K562 (cell line): ENCODE data around the gene DNAJB4. TPM values are rescaled to one million over a fixed set of nuclear protein-coding genes. Genes with fewer than 3 reads are reported as not detected.

Experiments
- ARHGAP35 ChIP-seq: fragments of 450-650 bp; IDR thresholded peaks from 2 replicates; pipeline ENCODE4 v1.6.1; 2018; ENCODE audit not compliant: partially characterized antibody
- ARID3A ChIP-seq: IDR thresholded peaks from 2 replicates; pipeline ENCODE4 v1.6.1; 2012; ENCODE audit warnings: low read depth, low read length, improper control_type of control experiment, borderline replicate concordance
- CBFB ChIP-seq: sonication (generic); formaldehyde crosslinking; IDR thresholded peaks from 2 replicates; pipeline ENCODE4 v1.4.0; 2020; ENCODE audit warnings: mild to moderate bottlenecking, missing genetic modification reagents
- CCAR2 ChIP-seq: fragments of 200-400 bp; formaldehyde crosslinking; IDR thresholded peaks from 2 replicates; pipeline ENCODE4 v1.6.1; 2017; ENCODE audit warnings: mild to moderate bottlenecking, low read depth, low read length
- DIDO1 ChIP-seq: fragments of 450-650 bp; IDR thresholded peaks from 2 replicates; pipeline ENCODE4 v1.6.1; 2016; ENCODE audit warnings: low read depth, missing biosample characterization, missing genetic modification characterization
- NCOR1 ChIP-seq: fragments of 450-650 bp; IDR thresholded peaks from 2 replicates; pipeline ENCODE4 v1.6.1; 2016; ENCODE audit warnings: mild to moderate bottlenecking, moderate library complexity
- POLR2AphosphoS5 ChIP-seq: IDR thresholded peaks from 2 replicates; pipeline ENCODE4 v1.6.1; 2011; ENCODE audit warnings: mild to moderate bottlenecking, low read depth, low read length, moderate library complexity; ENCODE audit not compliant: control insufficient read depth, insufficient read depth
- SMAD3 ChIP-seq: fragments of 450-650 bp; formaldehyde crosslinking; conservative IDR thresholded peaks from 2 replicates; pipeline ENCODE4 v1.4.0; 2020; ENCODE audit warnings: mild to moderate bottlenecking
- ZNF398 ChIP-seq: fragments of 250-450 bp; sonication (Bioruptor Pico); IDR thresholded peaks from 2 replicates; pipeline ENCODE4 v1.8.0; 2021; ENCODE audit warnings: moderate library complexity, mild to moderate bottlenecking, inconsistent platforms
- polyA plus RNA-seq, 8 experiments: library from polyadenylated mRNA; depleted of rRNA in 4 of 8; stranded (reverse) in 5 of 8; unstranded in 3 of 8; fragments of >200 nt; fragmentation: Nextera tagmentation in 2 of 8; fragmentation: Illumina TruSeq in 1 of 8; extraction: Ambion mirVana in 2 of 8; extraction: Trizol in 1 of 8; gene quantifications; 2 replicates each; pipeline versions ENCODE4 v1.2.1 to v1.2.3, GENCODE V29; 2011 to 2014; ENCODE audit warnings: inconsistent platforms in 1 of 8, missing spikeins in 1 of 8
- total RNA-seq, 7 experiments: library from RNA; depleted of rRNA in 6 of 7; stranded (reverse); fragments of >200 nt in 6 of 7; fragmentation: Illumina TruSeq in 2 of 7; extraction: Trizol in 2 of 7; gene quantifications; 2 replicates each; pipeline versions ENCODE4 v1.2.1 to v1.2.3, GENCODE V29; 2011 to 2021; ENCODE audit warnings: low replicate concordance in 1 of 7
- TF ChIP-seq, protein P1 (sequence below): fragments of 450-650 bp; IDR thresholded peaks from 2 replicates; pipeline ENCODE4 v1.6.1; 2017; ENCODE audit warnings: mild to moderate bottlenecking, moderate library complexity
- TF ChIP-seq, protein P2 (sequence below): sonication (generic); formaldehyde crosslinking; IDR thresholded peaks from 2 replicates; pipeline ENCODE4 v1.8.1; 2023; ENCODE audit warnings: mild to moderate bottlenecking, missing genetic modification reagents
- TF ChIP-seq, protein P3 (sequence below): sonication (generic); formaldehyde crosslinking; IDR thresholded peaks from 2 replicates; pipeline ENCODE4 v1.8.0; 2022; ENCODE audit warnings: mild to moderate bottlenecking, missing genetic modification reagents
- TF ChIP-seq, protein P4 (sequence below): fragments of 250-450 bp; sonication (Bioruptor Pico); IDR thresholded peaks from 2 replicates; pipeline ENCODE4 v1.5.0; 2020; ENCODE audit warnings: mild to moderate bottlenecking, borderline replicate concordance

Gene DNAJB4
- total and polyA plus RNA-seq, 9 of the 15 experiments (the other 6 are each of a cell fraction or from before 2014, with no cell fraction given): 8.5 to 27.7 (median 19.8) TPM

DNA sequence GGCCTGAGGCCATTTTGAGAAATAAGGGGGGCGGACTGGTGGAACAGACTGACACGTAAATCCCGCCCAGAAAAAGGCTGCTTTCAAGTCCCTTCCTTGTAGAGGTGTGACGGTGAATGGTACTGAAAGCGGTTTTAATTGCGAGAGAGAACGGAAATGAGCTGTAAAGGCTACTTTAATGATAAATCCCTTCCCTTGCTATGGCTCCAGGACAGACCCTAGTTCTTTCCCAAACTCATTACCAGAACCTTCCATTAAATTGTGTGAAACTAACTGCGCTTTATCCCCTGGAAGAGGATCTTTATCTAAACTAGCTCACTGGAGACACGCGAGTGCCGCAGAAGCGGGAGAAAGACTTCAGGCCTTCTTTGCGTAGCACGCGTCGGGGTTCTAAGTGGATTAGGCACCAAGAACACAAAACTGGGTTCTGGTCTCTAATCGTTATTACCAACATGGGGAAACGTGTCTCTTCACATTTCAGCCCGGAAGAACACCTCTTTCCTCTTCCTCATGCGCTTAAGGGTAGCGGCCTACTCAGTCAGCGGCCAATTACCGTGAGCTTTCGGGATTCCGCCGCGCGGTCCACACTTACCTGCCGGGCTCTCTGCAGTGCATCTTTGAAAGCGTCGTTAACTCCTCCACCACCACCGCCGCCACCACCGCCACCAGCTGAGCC, 26.3 kb upstream of the DNAJB4 start (continued):
- TF ChIP-seq, protein P1, sequence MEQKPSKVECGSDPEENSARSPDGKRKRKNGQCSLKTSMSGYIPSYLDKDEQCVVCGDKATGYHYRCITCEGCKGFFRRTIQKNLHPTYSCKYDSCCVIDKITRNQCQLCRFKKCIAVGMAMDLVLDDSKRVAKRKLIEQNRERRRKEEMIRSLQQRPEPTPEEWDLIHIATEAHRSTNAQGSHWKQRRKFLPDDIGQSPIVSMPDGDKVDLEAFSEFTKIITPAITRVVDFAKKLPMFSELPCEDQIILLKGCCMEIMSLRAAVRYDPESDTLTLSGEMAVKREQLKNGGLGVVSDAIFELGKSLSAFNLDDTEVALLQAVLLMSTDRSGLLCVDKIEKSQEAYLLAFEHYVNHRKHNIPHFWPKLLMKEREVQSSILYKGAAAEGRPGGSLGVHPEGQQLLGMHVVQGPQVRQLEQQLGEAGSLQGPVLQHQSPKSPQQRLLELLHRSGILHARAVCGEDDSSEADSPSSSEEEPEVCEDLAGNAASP: no peak
- TF ChIP-seq, protein P2, sequence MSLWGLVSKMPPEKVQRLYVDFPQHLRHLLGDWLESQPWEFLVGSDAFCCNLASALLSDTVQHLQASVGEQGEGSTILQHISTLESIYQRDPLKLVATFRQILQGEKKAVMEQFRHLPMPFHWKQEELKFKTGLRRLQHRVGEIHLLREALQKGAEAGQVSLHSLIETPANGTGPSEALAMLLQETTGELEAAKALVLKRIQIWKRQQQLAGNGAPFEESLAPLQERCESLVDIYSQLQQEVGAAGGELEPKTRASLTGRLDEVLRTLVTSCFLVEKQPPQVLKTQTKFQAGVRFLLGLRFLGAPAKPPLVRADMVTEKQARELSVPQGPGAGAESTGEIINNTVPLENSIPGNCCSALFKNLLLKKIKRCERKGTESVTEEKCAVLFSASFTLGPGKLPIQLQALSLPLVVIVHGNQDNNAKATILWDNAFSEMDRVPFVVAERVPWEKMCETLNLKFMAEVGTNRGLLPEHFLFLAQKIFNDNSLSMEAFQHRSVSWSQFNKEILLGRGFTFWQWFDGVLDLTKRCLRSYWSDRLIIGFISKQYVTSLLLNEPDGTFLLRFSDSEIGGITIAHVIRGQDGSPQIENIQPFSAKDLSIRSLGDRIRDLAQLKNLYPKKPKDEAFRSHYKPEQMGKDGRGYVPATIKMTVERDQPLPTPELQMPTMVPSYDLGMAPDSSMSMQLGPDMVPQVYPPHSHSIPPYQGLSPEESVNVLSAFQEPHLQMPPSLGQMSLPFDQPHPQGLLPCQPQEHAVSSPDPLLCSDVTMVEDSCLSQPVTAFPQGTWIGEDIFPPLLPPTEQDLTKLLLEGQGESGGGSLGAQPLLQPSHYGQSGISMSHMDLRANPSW (CRISPR knock-in tag): no peak; the same call in 1 of the 2 replicates
- no peak for TF ChIP-seq NCOR1
- no peak for TF ChIP-seq SMAD3
- no peak for TF ChIP-seq CBFB (CRISPR knock-in tag)
- TF ChIP-seq POLR2AphosphoS5: peak; percentile 67; the same call in 1 of the 2 replicates
- TF ChIP-seq ZNF398 (CRISPR knock-in tag): no peak
- TF ChIP-seq DIDO1 (tag): no peak; the same call in 1 of the 2 replicates
- TF ChIP-seq, protein P3, sequence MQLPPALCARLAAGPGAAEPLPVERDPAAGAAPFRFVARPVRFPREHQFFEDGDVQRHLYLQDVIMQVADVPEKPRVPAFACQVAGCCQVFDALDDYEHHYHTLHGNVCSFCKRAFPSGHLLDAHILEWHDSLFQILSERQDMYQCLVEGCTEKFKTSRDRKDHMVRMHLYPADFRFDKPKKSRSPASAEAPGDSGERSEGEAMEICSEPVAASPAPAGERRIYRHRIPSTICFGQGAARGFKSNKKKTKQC: peak; percentile 86; the same call in 1 of the 2 replicates
- no peak for TF ChIP-seq ARID3A
- no peak for TF ChIP-seq ARHGAP35
- no peak for TF ChIP-seq CCAR2
- TF ChIP-seq, protein P4, sequence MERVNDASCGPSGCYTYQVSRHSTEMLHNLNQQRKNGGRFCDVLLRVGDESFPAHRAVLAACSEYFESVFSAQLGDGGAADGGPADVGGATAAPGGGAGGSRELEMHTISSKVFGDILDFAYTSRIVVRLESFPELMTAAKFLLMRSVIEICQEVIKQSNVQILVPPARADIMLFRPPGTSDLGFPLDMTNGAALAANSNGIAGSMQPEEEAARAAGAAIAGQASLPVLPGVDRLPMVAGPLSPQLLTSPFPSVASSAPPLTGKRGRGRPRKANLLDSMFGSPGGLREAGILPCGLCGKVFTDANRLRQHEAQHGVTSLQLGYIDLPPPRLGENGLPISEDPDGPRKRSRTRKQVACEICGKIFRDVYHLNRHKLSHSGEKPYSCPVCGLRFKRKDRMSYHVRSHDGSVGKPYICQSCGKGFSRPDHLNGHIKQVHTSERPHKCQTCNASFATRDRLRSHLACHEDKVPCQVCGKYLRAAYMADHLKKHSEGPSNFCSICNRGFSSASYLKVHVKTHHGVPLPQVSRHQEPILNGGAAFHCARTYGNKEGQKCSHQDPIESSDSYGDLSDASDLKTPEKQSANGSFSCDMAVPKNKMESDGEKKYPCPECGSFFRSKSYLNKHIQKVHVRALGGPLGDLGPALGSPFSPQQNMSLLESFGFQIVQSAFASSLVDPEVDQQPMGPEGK (CRISPR knock-in tag): no peak
